GM23248 (cell line): ENCODE data around the gene RNF166.

Experiments used
- EZH2 ChIP-seq: fragments of 200-600 bp; sonication (generic); IDR thresholded peaks from 2 replicates; pipeline ENCODE4 v1.6.1; 2018; ENCODE audit warnings: antibody characterized with exemption, mild to moderate bottlenecking; ENCODE audit not compliant: insufficient read depth, poor library complexity, severe bottlenecking
- EZH2phosphoT487 ChIP-seq: fragments of 200-600 bp; sonication (generic); IDR thresholded peaks from 2 replicates; pipeline ENCODE4 v1.6.1; 2018; ENCODE audit warnings: antibody characterized with exemption, moderate library complexity, mild to moderate bottlenecking, low read depth; ENCODE audit not compliant: insufficient read depth

- TF ChIP-seq EZH2 (no peak), EZH2phosphoT487 (no peak)
These were observed 26.7 kb upstream of the RNF166 start for GRCh38 chr16:88732961-88733294.
